HPDE6-E6E7 (cell line): Measurements from ENCODE around the gene CRIP2.

Source experiments
- DNase-seq: peaks from one replicate; pipeline ENCODE4 v3.0.0; 2011; ENCODE audit warnings: missing footprints; ENCODE audit errors: extremely low spot score

Gene CRIP2

DNA sequence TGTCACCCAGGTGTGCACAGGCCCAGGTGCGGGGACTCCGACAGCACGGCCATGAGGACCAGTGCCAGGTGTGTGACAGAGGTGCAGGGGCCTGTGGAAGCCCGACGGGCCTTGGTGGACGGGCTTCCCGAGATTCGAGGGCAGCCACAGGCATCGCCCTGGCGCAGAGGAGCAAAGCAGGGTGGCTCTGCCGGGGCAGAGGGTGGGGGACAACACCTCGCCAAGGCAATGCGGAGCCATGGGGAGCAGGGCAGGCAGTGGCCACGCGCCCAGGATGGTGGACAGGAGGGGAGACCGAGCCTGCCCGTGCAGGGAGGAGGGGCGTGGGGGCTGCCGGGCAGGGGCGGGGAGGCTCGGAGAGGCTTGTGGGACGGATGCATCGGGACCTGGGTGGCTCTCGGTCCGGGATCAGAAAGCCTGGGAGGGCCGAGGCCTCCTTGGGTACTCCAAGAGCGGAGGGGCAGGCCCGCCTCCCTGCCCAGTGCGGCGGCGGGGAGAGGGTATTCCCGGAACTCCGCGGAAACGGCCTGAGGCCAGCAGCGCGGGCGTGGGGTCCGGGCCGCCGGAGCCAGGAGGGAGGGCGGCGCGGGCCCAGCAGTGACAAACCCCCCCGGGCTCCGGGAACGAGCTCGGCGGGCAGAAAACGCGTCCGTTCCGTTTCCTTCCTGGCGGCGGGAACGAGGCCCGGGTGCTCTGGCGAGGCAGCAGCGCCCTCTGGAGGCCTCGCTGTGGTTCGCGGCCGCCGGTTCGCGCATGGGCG, 53.4 kb downstream of the CRIP2 start:
- peak; percentile 84 for DNase-seq

DNA sequence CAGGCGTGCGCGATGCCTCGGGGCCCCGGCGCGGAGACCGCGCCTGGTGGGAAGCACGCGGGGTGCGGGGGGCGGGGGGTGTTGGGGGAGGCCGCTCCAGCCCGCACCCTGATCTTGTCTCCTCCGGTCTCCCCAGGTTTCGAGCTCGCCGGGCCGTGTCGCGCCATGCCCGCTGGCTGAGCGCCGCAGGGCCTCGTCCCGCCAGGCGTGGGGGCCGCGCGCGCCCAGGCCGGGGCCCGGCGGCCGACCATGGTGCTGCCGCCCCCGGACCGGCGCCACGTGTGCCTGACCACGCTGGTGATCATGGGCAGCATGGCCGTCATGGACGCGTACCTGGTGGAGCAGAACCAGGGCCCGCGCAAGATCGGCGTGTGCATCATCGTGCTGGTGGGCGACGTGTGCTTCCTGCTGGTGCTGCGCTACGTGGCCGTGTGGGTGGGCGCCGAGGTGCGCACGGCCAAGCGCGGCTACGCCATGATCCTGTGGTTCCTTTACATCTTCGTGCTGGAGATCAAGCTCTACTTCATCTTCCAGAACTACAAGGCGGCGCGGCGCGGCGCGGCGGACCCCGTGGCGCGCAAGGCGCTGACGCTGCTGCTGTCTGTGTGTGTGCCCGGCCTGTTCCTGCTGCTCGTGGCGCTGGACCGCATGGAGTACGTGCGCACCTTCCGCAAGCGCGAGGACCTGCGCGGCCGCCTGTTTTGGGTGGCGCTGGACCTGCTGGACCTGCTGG, 54.1 kb downstream of the CRIP2 start:
- DNase-seq, result no peak

DNA sequence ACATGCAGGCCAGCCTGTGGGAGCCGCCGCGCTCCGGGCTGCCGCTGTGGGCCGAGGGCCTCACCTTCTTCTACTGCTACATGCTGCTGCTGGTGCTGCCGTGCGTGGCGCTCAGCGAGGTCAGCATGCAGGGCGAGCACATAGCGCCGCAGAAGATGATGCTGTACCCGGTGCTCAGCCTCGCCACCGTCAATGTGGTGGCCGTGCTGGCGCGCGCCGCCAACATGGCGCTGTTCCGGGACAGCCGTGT, 54.6 kb downstream of the CRIP2 start:
- DNase-seq, result no peak
